Inflammatory macrophage (primary cell): Measurements from ENCODE around the gene NTS.

Experiments used
- DNase-seq, 2 donors: peaks; one replicate each; pipeline ENCODE4 v3.0.0-alpha.2; 2020 to 2022
- total RNA-seq, 18 experiments: gene quantifications; one replicate each; lab custom pipeline; 2026; ENCODE audit warnings: mixed read lengths in 6 of 18, inconsistent platforms in 2 of 18; lab: John Stamatoyannopoulos, UW

Gene NTS, protein sequence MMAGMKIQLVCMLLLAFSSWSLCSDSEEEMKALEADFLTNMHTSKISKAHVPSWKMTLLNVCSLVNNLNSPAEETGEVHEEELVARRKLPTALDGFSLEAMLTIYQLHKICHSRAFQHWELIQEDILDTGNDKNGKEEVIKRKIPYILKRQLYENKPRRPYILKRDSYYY
- 0 to 0.08 (median 0) reads per million in 18 experiments for total RNA-seq

- DNase-seq: no peak
Observed at GRCh38 chr12:85874031-85874461, at the start of gene NTS. Gene NTS, plus strand, starts transcription at chr12:85874295. Its CDS starts 109 bp downstream, at chr12:85874404.

- DNase-seq: no peak
Observed at GRCh38 chr12:85825746-85826145, 48.3 kb upstream of the NTS start.

- no peak for DNase-seq
Observed at GRCh38 chr12:85828576-85828975, 45.5 kb upstream of the NTS start.

DNA sequence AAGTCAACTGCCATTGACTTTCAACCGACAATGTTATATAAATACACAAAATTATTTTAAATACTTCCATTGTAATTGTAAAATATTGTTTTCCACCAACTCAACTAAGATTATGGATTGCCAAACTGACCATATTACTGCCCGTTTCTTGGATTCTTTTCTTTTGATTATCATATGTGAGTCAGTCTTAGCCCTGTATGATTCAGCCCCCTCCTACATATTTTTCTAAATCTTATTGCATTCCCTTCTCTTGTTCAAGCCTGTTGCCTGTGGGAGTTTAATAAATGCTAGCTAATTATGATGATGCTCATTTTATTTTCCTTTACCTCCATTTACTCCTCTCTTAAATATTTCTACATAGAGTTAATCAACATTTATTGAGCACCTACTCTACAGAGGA, 44.7 kb upstream of the NTS start:
- no peak for DNase-seq

DNA sequence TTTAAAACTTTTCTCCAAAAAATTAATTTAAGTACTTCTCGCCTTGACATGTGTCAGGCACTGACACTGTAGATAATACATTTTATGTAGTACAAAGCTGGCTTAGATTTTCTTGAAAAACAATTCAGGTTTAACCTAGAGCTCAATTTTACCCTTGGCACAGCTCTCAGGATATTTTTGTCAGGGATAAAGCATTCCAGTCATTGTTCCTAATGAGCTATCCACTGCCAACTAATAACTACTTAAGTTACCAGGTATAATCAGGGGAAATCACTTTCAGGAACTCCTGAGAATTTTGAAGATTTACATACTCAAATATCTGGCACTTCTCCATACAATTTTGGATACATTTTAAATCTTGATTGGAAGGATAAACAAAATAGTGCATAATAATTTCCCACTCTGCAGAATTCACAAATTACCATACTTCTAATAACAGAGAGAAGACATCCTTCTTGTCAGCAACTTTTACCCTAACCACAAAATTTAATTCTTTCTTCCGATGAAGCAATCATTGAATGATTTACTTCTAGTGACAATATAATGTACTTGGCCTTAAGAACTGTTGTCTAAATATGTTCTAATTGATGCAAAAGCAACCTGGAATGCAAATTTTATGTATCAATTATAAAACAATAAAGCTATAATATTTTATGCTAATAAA, 42.6 kb upstream of the NTS start:
- no peak for DNase-seq

GRCh38 chr12:85833579-85833978, 40.5 kb upstream of the NTS start:
- no peak for DNase-seq

GRCh38 chr12:85834378-85834777, 39.7 kb upstream of the NTS start:
- DNase-seq: no peak

DNA sequence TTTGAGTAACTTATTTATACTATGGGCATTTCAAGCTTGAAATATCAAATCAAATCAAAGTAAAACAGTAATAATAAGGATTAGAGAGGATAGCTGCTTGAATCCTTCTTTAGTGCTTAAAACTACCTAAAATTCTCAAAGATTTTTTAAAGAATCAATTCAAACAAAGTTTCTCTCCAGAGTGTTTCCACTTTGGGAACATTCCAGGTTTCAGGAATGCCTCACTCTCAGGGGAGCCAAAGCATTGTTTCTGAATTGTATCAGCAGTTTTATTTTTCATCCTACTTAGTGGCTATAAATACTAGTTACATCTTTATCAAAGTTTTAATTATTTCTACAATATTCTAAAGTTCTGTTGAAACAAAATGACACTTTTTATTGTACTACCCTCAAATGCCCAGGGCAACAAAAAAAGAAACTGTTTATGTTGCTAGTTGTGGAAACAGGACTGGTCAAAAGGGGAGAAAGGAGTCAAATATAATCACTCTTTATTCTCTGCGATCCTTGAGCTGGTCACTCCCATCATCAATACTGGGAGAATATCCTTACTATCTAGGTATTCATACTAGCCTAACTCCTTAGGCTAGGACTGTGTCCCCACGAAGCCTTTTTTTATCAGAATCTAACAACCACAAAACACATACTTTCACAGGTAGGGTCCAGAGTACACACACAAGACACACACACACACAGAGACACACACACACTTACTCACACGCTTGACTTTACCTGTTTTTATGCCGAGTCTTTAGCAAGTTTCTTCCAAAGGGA, 38.5 kb upstream of the NTS start:
- no peak for DNase-seq

- no peak for DNase-seq
Observed at GRCh38 chr12:85836197-85837090, 37.7 kb upstream of the NTS start, which contains the start of gene RASSF9. Gene RASSF9, minus strand, starts transcription at chr12:85836409. Its CDS starts 208 bp downstream, at chr12:85836201.

DNA sequence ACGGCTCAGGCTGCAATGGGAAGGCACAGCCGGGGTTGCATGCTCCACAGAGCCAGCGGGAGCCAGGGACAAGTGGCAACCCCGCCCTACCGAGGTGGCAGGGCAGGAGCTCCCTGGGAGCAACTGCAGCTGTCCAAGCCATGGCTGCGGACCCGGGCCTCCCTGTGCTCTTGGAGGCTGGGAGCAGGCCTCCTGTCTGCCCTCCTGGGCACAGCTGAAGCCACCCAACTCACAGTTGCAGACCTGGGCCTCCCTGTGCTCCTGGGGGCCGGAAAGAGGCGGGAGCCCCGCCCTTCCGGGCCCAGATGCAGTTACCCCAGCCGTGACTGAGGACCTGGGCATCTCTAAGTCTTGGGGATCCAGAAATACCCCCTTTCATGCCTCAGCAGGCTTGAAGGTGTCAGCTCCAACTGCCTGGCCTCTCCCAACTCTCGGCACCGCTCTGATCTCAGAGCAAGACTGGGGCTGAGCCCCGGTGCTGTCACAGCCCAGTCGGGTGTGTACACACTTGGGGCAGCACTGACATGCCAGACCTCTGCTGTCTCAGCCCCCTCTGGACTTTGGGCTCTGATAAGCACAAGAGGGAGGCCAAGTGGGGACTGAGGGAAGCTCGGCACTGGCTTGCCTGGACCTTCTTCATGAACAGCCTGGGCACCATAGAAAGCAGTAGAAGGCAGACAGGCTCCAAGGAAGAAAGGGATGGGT, 30.3 kb upstream of the NTS start:
- no peak for DNase-seq

DNA sequence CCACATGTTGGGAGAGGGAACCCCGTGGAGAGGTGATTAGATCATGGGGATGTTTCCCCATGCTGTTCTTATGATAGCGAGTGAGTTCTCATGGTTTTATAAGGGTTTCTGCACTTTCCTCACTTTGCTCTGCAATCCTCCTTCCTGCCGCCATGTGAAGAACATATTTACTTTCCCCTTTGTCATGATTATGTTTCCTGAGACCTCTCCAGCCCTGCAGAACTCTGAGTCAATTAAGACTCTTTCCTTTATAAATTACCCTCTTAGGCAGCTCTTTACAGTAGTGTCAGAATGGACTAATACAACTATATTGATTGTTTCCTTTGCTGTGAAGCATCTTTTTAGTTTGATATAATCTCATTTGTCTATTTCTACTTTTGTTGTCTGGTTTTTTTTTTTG, 24.8 kb upstream of the NTS start:
- DNase-seq: no peak

DNA sequence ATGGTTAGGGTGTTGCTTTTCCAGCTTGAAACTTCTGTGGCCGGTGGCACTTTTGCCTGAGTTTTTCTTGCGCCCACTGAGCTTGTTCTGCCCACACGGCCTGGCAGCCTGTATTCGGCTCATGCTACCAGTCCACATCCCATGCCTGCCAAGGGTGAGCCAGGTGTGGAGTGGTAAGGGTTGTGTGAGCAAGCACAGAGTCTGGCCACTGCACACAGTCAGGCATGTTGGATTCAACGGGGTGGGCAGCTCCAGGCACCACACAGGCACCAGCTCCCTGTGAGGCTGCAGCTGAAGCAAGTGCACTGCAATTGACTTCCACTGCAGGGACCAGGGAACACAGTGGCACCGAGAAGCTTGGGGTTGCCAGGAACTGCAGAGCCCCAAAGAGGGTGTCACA, 18.8 kb upstream of the NTS start:
- DNase-seq: no peak

GRCh38 chr12:85856966-85857365, 17.1 kb upstream of the NTS start:
- DNase-seq: no peak

DNA sequence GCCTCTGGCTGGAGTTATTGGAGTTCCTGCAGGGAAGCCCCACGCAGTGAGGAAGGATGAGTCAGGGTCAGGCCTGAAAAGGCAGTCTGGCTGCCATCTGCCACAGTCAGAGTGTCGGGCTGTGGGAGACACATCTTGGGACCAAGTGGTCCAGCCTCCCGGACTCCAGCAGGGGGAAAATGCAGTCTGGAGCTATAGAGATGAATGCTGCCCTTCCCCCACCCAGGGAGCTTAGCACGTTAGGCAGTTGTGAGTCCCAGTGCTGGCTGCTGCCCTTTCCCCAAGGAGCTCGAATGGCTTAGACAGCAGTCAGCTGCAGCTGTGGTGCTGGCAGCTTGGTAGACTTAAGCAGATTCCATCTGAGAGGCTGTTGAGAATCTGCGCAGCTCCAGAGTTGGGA, 8.2 kb upstream of the NTS start:
- DNase-seq: no peak

DNA sequence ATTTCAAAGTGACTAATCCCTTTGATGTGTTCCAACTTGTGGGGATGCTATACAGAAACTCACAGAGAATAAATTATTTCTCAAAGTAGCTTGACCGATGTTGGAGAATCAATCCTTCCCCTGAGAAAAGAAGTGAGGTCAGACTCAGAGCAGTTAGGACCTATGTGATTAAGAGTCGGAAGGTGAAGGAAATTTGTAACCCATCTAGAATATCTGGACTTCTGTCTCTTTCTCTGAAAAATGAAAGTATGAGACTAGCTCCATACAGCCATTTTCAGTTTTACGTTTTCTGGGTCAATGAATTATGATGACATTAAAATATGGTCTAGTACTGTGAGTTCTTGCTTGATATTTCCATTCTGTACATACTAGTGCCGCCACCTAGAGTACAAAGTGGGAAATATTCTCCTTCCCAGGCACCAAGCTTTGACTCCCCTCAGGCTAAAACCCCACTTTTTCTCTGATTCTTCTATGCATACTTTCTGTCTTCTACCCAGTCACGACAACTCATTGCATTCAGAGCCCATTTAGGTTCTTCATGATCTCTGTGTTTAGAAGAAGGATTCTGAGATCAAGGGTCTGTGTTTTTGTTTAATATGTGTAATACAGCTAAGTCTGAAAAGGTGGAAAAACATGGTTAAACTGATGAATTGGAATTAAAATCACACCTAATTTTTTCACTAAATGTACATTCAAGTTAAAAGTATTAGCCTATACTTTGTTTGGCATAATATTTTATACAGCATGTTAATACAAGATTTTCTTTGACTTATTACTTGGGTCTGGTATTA, 6.9 kb upstream of the NTS start:
- DNase-seq: peak; percentile 43 to 56

- DNase-seq: peak; percentile 51
Observed at GRCh38 chr12:85872497-85873091, 1.5 kb upstream of the NTS start.

GRCh38 chr12:85877459-85877858, 3.4 kb downstream of the NTS start:
- DNase-seq: no peak

GRCh38 chr12:85883763-85884162, 9.7 kb downstream of the NTS start:
- no peak for DNase-seq

DNA sequence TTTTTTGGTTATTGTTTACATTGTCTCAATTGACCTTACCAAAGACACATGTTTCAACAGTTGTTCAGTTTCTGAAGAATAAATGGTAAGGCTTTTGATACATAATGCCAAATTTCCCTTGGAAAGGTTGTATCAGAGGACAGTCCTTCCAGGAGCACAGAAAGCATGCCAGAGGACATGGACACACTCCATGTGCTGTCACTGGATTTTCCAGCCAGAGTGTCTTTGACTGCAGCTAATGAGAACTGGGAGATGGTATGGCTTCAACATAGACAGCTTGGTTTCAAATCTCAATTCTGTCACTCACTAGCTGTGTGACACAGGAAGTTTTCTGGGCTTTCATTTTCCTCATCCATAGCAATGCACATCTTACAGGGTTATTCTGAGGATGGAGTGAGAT, 20.6 kb downstream of the NTS start:
- DNase-seq: no peak

- DNase-seq: peak in 1 of 2 donors; percentile 58
Observed at GRCh38 chr12:85920324-85920947, 46.3 kb downstream of the NTS start.
